Nephron progenitor cell (in vitro differentiated cells): ENCODE data around the gene RPUSD4.

ENCODE experiments used
- DNase-seq: peaks from one replicate; pipeline ENCODE4 v3.0.0; 2021
- H3K27ac Mint-ChIP-seq: 2 replicates; pipeline ENCODE4 v1.8.0; 2021; ENCODE audit warnings: mild to moderate bottlenecking, moderate library complexity, mixed read lengths
- H3K27me3 Mint-ChIP-seq: 2 replicates; pipeline ENCODE4 v1.8.0; 2021; ENCODE audit warnings: mild to moderate bottlenecking, low read depth, mixed read lengths; ENCODE audit not compliant: poor library complexity
- H3K36me3 Mint-ChIP-seq: 2 replicates; pipeline ENCODE4 v1.8.0; 2021; ENCODE audit warnings: low read depth, mixed read lengths
- H3K4me1 Mint-ChIP-seq: 2 replicates; pipeline ENCODE4 v1.8.0; 2021; ENCODE audit warnings: mixed read lengths
- H3K4me3 Mint-ChIP-seq: 2 replicates; pipeline ENCODE4 v1.8.0; 2021; ENCODE audit warnings: mild to moderate bottlenecking, moderate library complexity, mixed read lengths
- H3K9me3 Mint-ChIP-seq: 2 replicates; pipeline ENCODE4 v1.8.0; 2021; ENCODE audit warnings: mild to moderate bottlenecking, moderate library complexity, mixed read lengths
- CTCF ChIP-seq: fragments of 200-600 bp; sonication (generic); IDR thresholded peaks from 2 replicates; pipeline ENCODE4 v1.5.0; 2021; ENCODE audit warnings: antibody characterized with exemption

The RPUSD4 gene

GRCh38 chr11:126182787-126183445, 28.5 kb downstream of the RPUSD4 start:
- no peak for TF ChIP-seq CTCF
- Mint-ChIP-seq H3K27me3 (peaks cover 9% of the 10 kb centered on the region), H3K9me3 (peaks cover 9% of the 10 kb centered on the region), H3K36me3 (peaks cover 36% of the 10 kb centered on the region), H3K4me1 (peaks cover 35% of the 10 kb centered on the region), H3K27ac (no peak overlapping the region), H3K4me3 (no peak overlapping the region)
- no peak for DNase-seq

- Mint-ChIP-seq H3K36me3 (peaks cover 33% of the 10 kb centered on the region), H3K27me3 (peaks cover 11% of the 10 kb centered on the region), H3K4me3 (no peak overlapping the region), H3K4me1 (peaks cover 33% of the 10 kb centered on the region), H3K27ac (no peak overlapping the region), H3K9me3 (peaks cover 9% of the 10 kb centered on the region)
- DNase-seq = no peak
- no peak for TF ChIP-seq CTCF
Observed at GRCh38 chr11:126181939-126182730, 29.3 kb downstream of the RPUSD4 start.

GRCh38 chr11:126176853-126177470, 34.5 kb downstream of the RPUSD4 start:
- Mint-ChIP-seq H3K27me3 (peaks cover 14% of the 10 kb centered on the region), H3K27ac (no peak overlapping the region)

GRCh38 chr11:126175393-126175792, 36.1 kb downstream of the RPUSD4 start:
- peaks cover 10% of the 10 kb centered on the region for H3K36me3 Mint-ChIP-seq
- peaks cover 4% of the 10 kb centered on the region for H3K9me3 Mint-ChIP-seq
- no peak overlapping the region for H3K27ac Mint-ChIP-seq
- no peak for TF ChIP-seq CTCF
- no peak overlapping the region for H3K4me3 Mint-ChIP-seq
- peaks cover 18% of the 10 kb centered on the region for H3K27me3 Mint-ChIP-seq
- H3K4me1 Mint-ChIP-seq = no peaks in the 10 kb centered on the region
- no peak for DNase-seq

More at GRCh38 chr11:126176853-126177470, 34.5 kb downstream of the RPUSD4 start:
- no peak overlapping the region for H3K4me3 Mint-ChIP-seq
- DNase-seq = no peak
- peaks cover 23% of the 10 kb centered on the region for H3K36me3 Mint-ChIP-seq
- no peak for TF ChIP-seq CTCF
- no peaks in the 10 kb centered on the region for H3K4me1 Mint-ChIP-seq
- peaks cover 9% of the 10 kb centered on the region for H3K9me3 Mint-ChIP-seq

GRCh38 chr11:126174816-126175215, 36.6 kb downstream of the RPUSD4 start:
- H3K9me3 Mint-ChIP-seq = peaks cover under 1% of the 10 kb centered on the region
- no peak overlapping the region for H3K4me3 Mint-ChIP-seq

More at GRCh38 chr11:126174816-126175215, 36.6 kb downstream of the RPUSD4 start:
- Mint-ChIP-seq H3K27me3 (peaks cover 18% of the 10 kb centered on the region), H3K36me3 (peaks cover 4% of the 10 kb centered on the region), H3K27ac (no peak overlapping the region), H3K4me1 (peaks cover under 1% of the 10 kb centered on the region)
- no peak for TF ChIP-seq CTCF
- no peak for DNase-seq
